ENCODE data around the gene SPZ1. TPM values are rescaled to one million over a fixed set of nuclear protein-coding genes. Genes with fewer than 3 reads are reported as not detected.
"Not testable (repeated sequence)": the region's sequence is repeated elsewhere in the genome, so short reads cannot be mapped to it uniquely, and the experiment has no call there.

SPZ1 gene
- polyA plus RNA-seq, 4 donors, result not detected

- DNase-seq (ENCODE audit: low read depth in 4 of 4, low spot score in 3 of 4), result no peak
Observed at GRCh38 chr5:80337379-80337778, 17.6 kb downstream of the SPZ1 start.

- DNase-seq (ENCODE audit: low read depth in 4 of 4, low spot score in 3 of 4), result no peak
Observed at GRCh38 chr5:80339116-80339515, 19.3 kb downstream of the SPZ1 start.

- DNase-seq (ENCODE audit: low read depth in 4 of 4, low spot score in 3 of 4), result no peak
Observed at GRCh38 chr5:80341016-80341775, 21.4 kb downstream of the SPZ1 start.

- DNase-seq (ENCODE audit: low read depth in 4 of 4, low spot score in 3 of 4), result no peak
Observed at GRCh38 chr5:80343067-80343466, 23.3 kb downstream of the SPZ1 start.

GRCh38 chr5:80346055-80346454, 26.3 kb downstream of the SPZ1 start:
- no peak for DNase-seq (ENCODE audit: low read depth in 4 of 4, low spot score in 3 of 4)

- no peak for DNase-seq (ENCODE audit: low read depth in 4 of 4, low spot score in 3 of 4)
Observed at GRCh38 chr5:80348171-80348570, 28.4 kb downstream of the SPZ1 start.

GRCh38 chr5:80351019-80351418, 31.2 kb downstream of the SPZ1 start:
- DNase-seq (ENCODE audit: low read depth in 4 of 4, low spot score in 3 of 4), result not testable (repeated sequence)

- no peak for DNase-seq (ENCODE audit: low read depth in 4 of 4, low spot score in 3 of 4)
Observed at GRCh38 chr5:80355686-80356085, 35.9 kb downstream of the SPZ1 start.

GRCh38 chr5:80357671-80358070, 37.9 kb downstream of the SPZ1 start:
- no peak for DNase-seq (ENCODE audit: low read depth in 4 of 4, low spot score in 3 of 4)

GRCh38 chr5:80360914-80361444, 41.2 kb downstream of the SPZ1 start:
- DNase-seq (ENCODE audit: low read depth in 4 of 4, low spot score in 3 of 4), result no peak

GRCh38 chr5:80364892-80365291, 45.1 kb downstream of the SPZ1 start:
- DNase-seq (ENCODE audit: low read depth in 4 of 4, low spot score in 3 of 4), result no peak

GRCh38 chr5:80368661-80369480, 49.1 kb downstream of the SPZ1 start:
- DNase-seq (ENCODE audit: low read depth in 4 of 4, low spot score in 3 of 4), result no peak

- no peak for DNase-seq (ENCODE audit: low read depth in 4 of 4, low spot score in 3 of 4)
Observed at GRCh38 chr5:80369521-80369920, 49.7 kb downstream of the SPZ1 start.

GRCh38 chr5:80370390-80370789, 50.6 kb downstream of the SPZ1 start:
- no peak for DNase-seq (ENCODE audit: low read depth in 4 of 4, low spot score in 3 of 4)

Other genes with a start within 250 kb of the SPZ1 start
- gene SERINC5, start 64.0 kb upstream of the SPZ1 start, polyA plus RNA-seq (ENCODE audit: insufficient read length in 4 of 4), result 10 to 100 TPM; 51.9 to 60.6 (median 54.9) TPM
- 10 to 100 TPM; 58.5 to 84.5 (median 72.7) TPM for gene ZFYVE16, start 88.1 kb downstream of the SPZ1 start, polyA plus RNA-seq (ENCODE audit: insufficient read length in 4 of 4)
- 1 to 10 TPM; 2.1 to 3.2 (median 2.8) TPM for gene FAM151B, start 168.1 kb downstream of the SPZ1 start, polyA plus RNA-seq (ENCODE audit: insufficient read length in 4 of 4)

Data from right renal pelvis (tissue), 4 donors.